NCI-H2029 treated with DMSO at 0.1 percent for 48 hours (cell line): ENCODE data around the gene F10.

Experiments used
- DNase-seq: peaks from one replicate; lab custom pipeline; 2025; lab: John Stamatoyannopoulos, UW

The F10 gene

DNA sequence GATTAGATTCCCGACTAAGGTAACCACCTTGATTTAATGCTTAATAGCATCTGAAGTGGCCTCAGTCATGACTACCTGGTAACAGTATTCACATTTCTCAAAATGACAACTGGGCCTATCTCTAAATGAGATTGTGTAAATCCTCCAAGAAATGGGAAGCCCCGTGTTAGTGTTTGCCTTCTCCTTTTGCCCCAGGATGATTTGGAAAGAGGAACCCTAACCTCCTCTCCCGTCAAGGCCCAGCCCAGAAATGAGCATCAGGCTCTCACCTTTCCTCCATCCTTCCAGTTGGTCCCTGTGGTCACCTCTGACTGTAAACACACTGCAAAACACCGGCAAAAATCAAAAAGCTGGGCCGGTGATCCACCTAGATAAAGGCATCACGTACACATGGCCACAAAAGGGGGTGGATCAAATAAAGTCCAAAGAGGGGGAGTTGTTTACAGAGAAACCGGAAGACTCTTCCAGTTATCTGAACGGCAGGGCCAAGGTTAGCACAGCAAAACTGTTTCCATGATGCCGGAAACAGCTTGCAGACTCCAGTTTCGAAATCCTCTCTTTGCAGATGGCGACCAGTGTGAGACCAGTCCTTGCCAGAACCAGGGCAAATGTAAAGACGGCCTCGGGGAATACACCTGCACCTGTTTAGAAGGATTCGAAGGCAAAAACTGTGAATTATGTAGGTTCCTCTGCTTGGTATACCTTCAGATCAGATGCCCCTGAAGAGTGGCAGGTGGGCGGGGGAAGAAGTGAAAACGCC, 16.4 kb downstream of the F10 start:
- DNase-seq: no peak

DNA sequence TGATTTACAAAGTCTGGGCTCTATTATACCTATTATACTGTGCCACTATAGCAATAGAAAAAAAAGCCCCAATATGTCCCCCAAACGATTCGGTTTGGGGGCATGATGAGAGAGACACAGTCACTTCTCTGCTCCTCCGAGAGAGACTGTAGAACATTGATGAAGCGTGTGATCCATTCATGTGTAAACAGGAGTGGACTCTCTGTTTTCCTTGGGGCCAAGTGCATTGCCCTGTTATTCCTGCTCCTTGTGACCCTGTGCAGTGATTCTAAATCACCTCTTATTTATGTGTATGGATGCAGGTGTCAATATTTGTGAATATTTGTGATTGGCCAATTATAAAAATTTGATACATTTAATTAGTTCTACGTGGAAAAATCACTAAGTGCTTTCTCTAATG, 17.0 kb downstream of the F10 start:
- no peak for DNase-seq

DNA sequence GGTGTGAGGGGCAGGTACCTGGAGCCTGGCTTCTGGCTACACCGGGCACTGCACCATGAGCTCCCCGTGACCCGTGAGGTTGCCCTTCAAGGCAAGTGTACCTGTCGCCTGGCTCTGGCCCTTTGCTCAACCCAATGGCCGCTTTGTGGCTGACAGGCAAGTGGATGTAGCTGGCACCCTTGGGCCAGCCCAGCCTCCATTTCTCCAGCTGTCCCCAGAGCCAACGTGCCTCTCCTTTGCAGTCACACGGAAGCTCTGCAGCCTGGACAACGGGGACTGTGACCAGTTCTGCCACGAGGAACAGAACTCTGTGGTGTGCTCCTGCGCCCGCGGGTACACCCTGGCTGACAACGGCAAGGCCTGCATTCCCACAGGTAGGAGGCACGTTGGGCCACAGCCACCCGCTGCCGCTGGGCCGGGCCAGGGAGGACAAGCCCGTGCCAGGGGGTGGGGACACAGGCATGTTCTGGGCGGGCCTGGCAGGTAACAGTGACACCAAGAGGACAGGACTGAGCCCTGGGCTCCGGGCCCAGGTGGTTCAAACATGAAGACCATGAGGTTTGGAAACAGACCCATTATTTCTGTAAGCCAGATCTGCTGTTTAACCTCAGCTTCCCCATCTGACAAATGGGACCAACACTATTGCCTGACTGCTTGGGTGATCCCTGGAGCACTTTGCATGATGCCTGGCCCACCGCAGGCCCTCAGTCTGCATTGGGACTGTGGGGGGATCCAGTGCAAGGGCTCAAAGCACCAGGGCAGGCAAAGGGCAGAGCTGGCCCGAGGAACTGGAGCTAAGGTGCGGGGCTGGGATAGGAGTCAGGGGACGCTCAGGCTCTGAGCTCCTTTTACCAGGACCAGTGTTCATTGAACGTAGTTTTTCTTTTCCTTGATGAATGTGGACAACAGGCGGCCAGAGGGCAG, 18.3 kb downstream of the F10 start:
- DNase-seq: no peak

DNA sequence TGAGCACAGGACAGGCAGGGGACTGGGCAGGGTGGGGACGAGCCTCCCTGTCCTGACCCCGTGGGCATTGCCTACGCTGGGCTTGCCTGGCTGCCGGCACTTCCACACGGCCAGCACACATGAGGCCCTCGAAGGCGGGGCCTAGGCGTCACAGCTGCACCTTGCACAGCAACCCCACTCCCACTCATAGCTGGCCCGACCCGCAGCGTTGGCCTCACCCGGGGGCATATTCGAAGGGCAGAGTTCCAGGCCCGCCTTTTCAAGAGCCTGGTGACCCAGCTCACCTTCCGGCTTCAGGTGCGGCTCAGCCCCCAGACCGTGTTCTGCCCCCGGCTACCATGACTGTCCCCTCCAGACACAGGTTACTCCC, 19.0 kb downstream of the F10 start:
- DNase-seq: no peak

- no peak for DNase-seq
These were observed 20.3 kb downstream of the F10 start for GRCh38 chr13:113142876-113143275.

- DNase-seq: no peak
These were observed 21.1 kb downstream of the F10 start for GRCh38 chr13:113143466-113144254.

DNA sequence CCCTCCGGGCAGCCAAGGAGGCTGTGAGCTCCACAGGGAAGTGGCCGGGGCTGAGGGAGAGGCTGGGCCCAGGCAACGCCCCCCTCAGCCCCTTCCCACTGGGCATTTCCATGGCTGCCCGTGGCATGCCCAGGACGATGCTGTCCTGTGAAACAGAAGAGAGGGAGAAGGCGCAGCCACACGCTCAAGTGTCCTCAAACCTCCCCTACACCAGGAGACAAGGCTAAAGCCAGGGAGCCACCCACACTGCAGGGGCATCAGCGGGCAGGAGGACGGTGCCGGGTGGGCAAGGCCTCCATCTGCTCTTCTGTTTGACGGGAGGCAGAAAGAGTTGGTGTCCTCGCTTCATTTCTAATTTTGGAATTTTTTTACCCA, 21.6 kb downstream of the F10 start:
- no peak for DNase-seq

GRCh38 chr13:113145496-113145895, 22.9 kb downstream of the F10 start:
- DNase-seq: no peak

- no peak for DNase-seq
These were observed 23.5 kb downstream of the F10 start for GRCh38 chr13:113145911-113146598.

DNA sequence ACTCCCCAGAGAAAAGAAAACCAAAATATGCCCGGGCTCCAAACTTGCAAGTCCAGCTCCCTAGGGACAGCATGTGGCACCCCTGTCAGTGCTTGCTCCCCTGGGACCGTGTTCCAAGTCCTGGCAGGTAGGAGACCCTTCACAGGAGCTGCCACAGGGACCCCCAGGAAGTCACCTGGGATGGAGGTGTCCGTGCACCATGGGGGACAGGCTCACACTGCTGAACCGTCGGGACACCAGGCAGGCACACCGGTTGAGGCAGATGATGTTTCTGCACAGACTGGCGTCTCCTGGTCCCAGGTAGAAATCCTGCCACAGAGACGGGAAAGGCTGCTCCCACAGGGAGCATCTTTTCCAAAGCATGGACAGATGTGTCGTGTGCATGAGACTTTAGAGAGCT, 24.2 kb downstream of the F10 start:
- DNase-seq: no peak

DNA sequence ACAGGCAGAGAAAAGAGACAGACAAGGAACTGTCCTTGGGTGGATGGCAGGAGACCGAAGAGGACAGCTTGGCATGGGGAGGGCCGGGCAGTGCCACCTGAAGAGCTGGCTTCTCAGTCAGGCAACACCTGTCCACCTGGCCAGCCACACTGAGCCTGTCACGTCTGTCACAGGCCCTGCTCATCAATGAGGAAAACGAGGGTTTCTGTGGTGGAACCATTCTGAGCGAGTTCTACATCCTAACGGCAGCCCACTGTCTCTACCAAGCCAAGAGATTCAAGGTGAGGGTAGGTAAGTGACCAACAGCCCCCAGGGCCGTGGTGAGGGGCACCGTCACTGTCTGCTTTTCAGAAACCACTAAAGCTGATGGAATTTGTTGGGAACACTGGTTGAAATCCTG, 24.6 kb downstream of the F10 start:
- no peak for DNase-seq

DNA sequence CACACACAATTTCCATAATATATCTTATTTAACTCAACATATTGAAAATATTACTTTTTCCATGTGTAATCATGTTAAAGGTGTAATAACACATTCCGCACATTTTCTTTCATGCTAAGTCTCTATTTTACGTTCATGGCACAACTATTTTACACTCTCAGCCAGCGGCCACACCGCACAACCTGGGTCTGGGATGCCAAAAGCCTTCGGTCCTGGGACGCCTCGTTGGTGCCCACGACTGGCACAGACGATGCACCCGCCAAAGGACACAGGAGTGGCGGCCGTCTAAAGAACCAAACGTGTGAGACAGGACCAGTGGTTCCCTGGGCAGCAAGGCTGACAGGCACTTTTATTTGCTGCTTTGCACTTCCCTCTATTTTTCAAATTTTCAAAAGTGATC, 25.8 kb downstream of the F10 start:
- DNase-seq: no peak

DNA sequence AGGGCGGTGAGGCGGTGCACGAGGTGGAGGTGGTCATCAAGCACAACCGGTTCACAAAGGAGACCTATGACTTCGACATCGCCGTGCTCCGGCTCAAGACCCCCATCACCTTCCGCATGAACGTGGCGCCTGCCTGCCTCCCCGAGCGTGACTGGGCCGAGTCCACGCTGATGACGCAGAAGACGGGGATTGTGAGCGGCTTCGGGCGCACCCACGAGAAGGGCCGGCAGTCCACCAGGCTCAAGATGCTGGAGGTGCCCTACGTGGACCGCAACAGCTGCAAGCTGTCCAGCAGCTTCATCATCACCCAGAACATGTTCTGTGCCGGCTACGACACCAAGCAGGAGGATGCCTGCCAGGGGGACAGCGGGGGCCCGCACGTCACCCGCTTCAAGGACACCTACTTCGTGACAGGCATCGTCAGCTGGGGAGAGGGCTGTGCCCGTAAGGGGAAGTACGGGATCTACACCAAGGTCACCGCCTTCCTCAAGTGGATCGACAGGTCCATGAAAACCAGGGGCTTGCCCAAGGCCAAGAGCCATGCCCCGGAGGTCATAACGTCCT, 26.4 kb downstream of the F10 start:
- DNase-seq: no peak

DNA sequence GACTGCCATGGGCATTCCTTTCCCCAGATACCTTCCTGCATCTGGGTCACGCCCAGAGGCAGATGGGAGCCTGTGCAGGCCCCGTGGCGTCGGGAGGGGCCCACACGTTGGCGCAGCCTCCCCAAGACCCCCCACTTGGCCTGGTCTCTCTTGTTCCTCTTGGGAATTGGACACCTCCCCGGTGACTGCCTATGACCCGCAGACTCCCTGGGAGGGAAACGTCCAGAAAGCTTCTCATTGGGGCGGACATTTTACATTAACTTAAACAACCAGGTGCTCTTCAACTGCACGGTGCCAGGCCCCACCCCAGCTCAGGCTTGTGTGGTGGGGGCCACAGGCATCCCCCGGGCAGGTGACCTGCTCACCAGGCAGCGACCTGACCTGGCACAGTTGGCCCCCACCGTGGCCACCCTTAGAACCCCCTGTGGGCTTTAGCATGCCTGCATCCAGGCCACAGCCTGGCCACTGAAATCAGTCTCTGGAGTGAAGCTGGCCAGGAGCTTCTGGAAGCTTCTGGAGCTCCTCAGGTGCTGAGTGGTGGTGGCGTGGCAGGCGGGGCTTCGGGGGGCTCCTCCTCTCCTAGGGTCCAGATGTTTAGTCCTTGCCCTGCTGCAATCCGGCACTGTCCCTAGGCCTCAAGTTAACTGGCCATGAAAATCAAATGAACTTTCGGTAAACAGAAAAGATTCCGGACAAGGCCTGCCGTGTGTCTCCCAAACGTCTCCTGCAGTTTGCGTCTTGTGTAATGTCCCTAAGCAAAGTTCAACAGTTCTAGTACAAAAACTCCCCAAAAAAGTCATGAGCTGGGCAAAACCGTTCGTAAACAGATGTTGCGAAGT, 27.3 kb downstream of the F10 start:
- DNase-seq: no peak

DNA sequence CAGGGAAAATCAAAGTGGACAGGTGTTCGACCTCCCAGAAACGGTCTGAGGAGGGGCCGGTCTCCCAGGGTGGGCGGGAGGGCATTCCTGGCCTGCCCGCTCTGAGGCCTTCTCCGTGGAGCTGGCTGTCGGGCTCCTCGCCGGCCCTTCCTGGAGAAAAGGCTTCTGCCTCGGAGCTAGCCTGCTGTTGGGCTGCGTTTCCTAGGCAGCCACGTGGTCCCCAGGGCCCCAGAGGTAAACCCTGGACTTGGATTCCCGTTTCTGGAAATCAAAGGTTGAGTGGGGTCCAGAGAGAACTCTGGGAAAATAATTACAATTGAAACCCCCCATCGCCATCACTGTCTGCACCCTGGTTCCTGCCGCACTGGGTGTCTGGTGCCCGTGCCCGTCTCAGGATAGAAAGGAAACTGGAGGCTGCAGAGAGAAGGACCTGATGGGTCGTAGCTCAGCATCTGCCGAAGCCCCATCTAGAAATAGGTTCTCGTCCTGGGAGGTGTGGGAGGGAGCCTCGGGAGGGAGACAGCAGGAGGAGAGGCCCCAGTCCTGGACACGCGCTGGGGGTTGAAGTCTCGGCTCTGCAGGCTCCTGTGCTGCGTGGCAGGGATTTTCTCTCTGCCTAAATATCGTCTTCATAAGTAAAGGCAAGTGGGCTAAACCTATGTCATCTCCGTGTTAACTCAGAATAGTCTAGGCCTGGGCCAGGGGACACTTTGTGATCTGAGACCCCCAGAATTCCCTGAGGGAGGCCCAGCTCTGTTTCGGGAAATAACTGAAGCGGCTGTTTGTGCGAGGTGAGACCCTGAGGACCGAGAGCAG, 28.2 kb downstream of the F10 start:
- no peak for DNase-seq

- DNase-seq: no peak
These were observed 29.4 kb downstream of the F10 start for GRCh38 chr13:113151745-113152690.

- no peak for DNase-seq
These were observed 30.0 kb downstream of the F10 start for GRCh38 chr13:113152691-113152983.

DNA sequence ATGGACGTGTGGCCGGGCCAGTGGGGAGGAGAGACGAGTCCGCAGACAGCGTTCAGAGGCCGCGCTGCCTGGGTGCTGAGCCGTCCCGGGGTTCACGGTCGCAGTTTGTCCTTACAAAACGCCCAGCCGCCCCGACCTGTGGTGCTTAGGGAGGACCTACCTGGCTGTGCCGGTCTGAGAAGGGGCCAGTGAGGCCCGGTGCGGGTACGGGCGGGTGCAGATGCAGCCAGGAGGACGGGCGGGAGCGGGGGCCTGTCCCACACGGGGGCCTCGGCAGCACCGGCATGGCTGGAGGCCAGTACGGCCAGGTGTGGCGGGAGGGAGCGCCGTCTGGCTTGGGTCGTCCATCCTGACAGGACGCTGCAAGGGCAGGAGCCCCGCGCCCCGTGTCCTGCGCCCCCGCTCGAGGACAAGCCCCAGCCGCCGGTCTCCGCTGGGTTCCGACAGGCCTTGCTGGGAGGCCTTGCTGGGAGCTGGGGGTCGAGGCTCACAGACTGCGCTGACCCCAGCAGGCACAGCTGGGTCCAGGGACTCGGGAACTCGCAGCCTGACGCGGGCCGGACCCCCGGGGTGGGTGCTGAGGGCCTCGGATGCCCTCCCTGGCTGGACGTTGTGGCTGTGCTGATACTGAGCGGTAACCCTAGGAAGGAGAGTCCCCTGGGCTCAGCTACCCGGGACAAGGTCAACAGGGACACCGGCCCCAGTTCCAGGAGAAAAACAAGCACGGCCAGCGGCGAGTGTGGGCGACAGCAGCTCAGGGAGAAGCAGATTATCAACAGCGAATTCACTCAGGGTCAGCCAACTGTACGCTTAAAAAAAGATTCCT, 30.6 kb downstream of the F10 start:
- DNase-seq: no peak
